Measurements from ENCODE around the gene C1QTNF6. TPM values are rescaled to one million over a fixed set of nuclear protein-coding genes. Genes with fewer than 3 reads are reported as not detected.

Gene C1QTNF6
- total RNA-seq, 1 donor from 2014 or later, result 6.1 TPM

- Histone ChIP-seq H3K36me3 (no peaks in the 10 kb centered on the region), H3K4me3 (peak overlapping the region; percentile 41), H3K27ac (peak overlapping the region; percentile 82), H3K27me3 (no peaks in the 10 kb centered on the region), H3K9me3 (no peaks in the 10 kb centered on the region), H3K4me1 (peaks cover 46% of the 10 kb centered on the region)
- DNase-seq (no peak), ATAC-seq (no peak)
- TF ChIP-seq CTCF (IDR thresholded peaks at IDR 0.05), result no peak
- intact Hi-C loops (cut with DNase I), result no loop called here
Observed at GRCh38 chr22:37186997-37187522, 987 bp downstream of the C1QTNF6 start.

DNA sequence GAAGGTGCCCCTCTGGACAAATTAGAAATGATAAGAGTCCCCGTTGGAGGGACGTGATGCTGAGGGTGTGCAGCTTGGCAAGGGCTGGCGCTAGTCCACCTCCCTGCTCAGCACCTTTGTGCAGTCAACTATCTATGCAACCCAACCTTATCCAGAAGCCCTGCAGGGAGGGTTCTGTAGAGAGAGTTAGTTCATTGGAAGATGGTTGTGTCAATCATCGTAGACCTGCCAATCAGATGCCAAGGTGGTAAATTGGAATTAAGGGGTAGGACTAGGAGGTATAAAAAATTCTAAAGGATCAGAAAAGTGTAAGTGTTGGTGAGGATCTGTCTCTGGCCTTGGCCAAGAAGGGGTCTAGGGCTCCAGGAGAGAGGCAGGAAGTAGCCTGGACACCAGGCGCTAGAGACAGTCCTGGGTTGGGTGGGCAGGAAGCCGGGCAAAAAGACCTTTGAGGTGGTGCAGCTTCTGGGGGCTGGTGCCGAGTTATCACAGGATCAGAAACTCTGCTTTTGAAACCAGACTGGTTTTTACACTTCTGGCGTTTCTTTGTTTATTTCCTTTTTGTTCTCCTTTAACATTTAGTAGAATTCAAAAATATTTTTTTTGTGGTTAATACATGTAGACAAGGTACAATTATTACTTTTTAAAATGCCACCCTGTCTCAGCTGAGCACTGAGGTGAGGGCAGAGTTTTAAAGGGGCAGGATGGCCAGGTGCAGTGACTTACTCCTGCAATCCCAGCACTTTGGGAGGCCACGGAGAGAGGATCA, 1.6 kb downstream of the C1QTNF6 start:
- peak; percentile 53 for ATAC-seq
- no peak for TF ChIP-seq CTCF (IDR thresholded peaks at IDR 0.05)
- peak overlapping the region; percentile 82 for H3K27ac ChIP-seq
- intact Hi-C loops (cut with DNase I), result no loop called here
- H3K9me3 ChIP-seq, result no peaks in the 10 kb centered on the region
- peak overlapping the region; percentile 41 for H3K4me3 ChIP-seq
- H3K4me1 ChIP-seq, result peaks cover 46% of the 10 kb centered on the region
- DNase-seq, result peak; percentile 42
- no peaks in the 10 kb centered on the region for H3K27me3 ChIP-seq
- no peaks in the 10 kb centered on the region for H3K36me3 ChIP-seq

DNA sequence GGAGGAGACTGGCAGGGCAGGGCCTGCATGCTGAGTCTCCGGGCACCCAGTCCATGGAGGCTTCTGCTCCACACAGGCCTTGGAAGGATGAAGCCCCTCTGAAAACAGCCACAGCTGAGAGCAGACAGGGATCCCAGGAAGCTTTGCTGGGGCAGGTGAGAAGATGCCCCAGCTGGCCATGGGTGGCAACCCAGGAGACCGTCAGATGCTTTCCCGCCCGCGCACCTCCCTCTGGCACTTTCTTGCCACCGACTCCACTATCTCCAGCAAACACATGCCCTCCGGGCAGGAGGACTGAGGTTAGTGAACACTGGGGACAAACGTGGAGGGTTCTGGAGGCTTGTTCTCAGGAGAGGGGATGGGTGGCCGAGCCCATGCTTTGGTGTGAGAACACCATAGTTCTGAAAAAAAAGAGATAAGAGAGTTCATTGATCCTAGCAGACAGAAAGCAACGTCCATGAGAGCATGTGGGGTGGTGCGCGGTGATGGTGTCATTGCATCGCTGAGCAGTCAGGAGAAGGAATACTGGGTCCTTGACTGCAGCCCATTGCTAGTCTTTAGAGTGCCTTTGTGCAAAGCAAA, 2.3 kb downstream of the C1QTNF6 start:
- H3K27me3 ChIP-seq, result no peaks in the 10 kb centered on the region
- DNase-seq (peak; percentile 53), ATAC-seq (no peak)
- intact Hi-C loops (cut with DNase I), result no loop called here
- H3K27ac ChIP-seq, result no peak overlapping the region
- TF ChIP-seq CTCF (IDR thresholded peaks at IDR 0.05), result no peak
- H3K4me1 ChIP-seq, result peaks cover 46% of the 10 kb centered on the region
- no peak overlapping the region for H3K4me3 ChIP-seq
- no peaks in the 10 kb centered on the region for H3K9me3 ChIP-seq
- H3K36me3 ChIP-seq, result no peaks in the 10 kb centered on the region

- Histone ChIP-seq H3K4me3 (no peak overlapping the region), H3K27ac (no peak overlapping the region), H3K4me1 (peaks cover 46% of the 10 kb centered on the region), H3K27me3 (no peaks in the 10 kb centered on the region), H3K36me3 (no peaks in the 10 kb centered on the region), H3K9me3 (no peaks in the 10 kb centered on the region)
- DNase-seq (peak; percentile 53), ATAC-seq (no peak)
- TF ChIP-seq CTCF (IDR thresholded peaks at IDR 0.05), result no peak
- intact Hi-C loops (cut with DNase I), result no loop called here
Observed at GRCh38 chr22:37184816-37185541, 3.1 kb downstream of the C1QTNF6 start.

GRCh38 chr22:37184380-37184755, 3.7 kb downstream of the C1QTNF6 start:
- Histone ChIP-seq H3K9me3 (no peaks in the 10 kb centered on the region), H3K27me3 (no peaks in the 10 kb centered on the region), H3K4me1 (peaks cover 41% of the 10 kb centered on the region), H3K4me3 (no peak overlapping the region), H3K36me3 (no peaks in the 10 kb centered on the region), H3K27ac (no peak overlapping the region)
- no peak for TF ChIP-seq CTCF (IDR thresholded peaks at IDR 0.05)
- DNase-seq, result peak; percentile 48
- intact Hi-C loops (cut with DNase I), result no loop called here
- no peak for ATAC-seq

Measured in upper lobe of right lung (tissue), 1 donor.